IPS-20b (cell line): ENCODE data around the gene B3GNT7.

Experiments used
- H3K27ac ChIP-seq: one replicate; pipeline ENCODE4 v1.5.1; 2013; ENCODE audit warnings: low read length
- H3K27me3 ChIP-seq: 2 replicates; pipeline ENCODE4 v1.6.1; 2013; ENCODE audit warnings: mild to moderate bottlenecking, low read length, inconsistent platforms; ENCODE audit not compliant: insufficient read depth
- H3K36me3 ChIP-seq: 2 replicates; pipeline ENCODE4 v1.6.1; 2013; ENCODE audit warnings: low read depth, mild to moderate bottlenecking, inconsistent platforms, low read length, moderate library complexity; ENCODE audit not compliant: insufficient read depth
- H3K4me1 ChIP-seq: 2 replicates; pipeline ENCODE4 v1.6.1; 2013; ENCODE audit warnings: mild to moderate bottlenecking, control low read depth, inconsistent platforms, low read length, moderate library complexity; ENCODE audit not compliant: insufficient read depth
- H3K4me3 ChIP-seq: 2 replicates; pipeline ENCODE4 v1.5.1; 2013; ENCODE audit warnings: mild to moderate bottlenecking, low read length, inconsistent platforms
- H3K9ac ChIP-seq: 2 replicates; pipeline ENCODE4 v1.6.1; 2013; ENCODE audit warnings: low read depth, mild to moderate bottlenecking, inconsistent platforms, low read length, moderate library complexity
- H3K9me3 ChIP-seq: 2 replicates; pipeline ENCODE4 v1.6.1; 2013; ENCODE audit warnings: mild to moderate bottlenecking, low read depth, low read length, inconsistent platforms; ENCODE audit not compliant: insufficient read depth

The B3GNT7 gene

DNA sequence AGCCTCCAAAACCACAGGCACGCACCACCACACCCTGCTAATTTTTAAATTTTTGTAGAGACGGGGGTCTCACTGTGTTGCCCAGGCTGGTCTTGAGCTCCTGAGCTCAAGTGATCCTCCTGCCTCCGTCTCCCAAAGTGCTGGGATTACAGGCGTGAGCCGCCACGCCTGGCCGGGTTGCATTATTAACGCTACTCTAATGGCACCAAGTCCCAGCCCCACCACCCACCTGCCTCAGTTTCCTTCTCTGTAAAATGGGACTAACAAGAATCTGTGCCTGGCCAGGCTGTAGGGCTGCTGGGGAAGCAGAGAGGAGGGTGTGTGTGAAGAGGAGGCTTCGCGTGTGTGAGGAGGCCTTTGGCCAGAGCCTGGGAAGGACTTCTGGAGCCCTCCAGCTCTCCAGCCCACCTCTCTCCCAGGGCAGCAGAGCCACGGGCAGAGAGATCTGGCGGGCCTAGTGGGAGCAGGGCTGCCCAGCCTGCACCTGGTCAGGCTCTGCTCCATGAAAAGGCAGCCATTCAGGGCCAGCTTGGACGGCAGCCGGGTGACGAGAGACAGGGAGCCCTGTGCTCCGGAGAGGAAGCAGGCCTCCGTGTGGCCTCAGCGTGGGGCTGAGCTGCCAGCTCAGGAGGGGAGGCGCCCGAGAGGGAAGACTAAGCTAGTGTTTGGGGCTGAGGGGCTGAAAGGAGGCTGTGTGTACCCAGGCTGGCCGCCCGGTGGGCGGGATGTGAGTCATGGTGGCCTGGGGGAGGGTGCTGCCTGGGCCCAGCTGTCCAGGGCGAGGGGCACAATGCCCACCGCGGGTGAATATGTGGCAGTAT lies 7.4 kb upstream of the B3GNT7 start:
- Histone ChIP-seq H3K4me1 (peaks cover 4% of the 10 kb centered on the region; the same call in 1 of the 2 replicates), H3K27me3 (no peaks in the 10 kb centered on the region), H3K27ac (no peak overlapping the region), H3K4me3 (no peak overlapping the region), H3K9me3 (peaks cover 5% of the 10 kb centered on the region), H3K9ac (no peak overlapping the region), H3K36me3 (no peaks in the 10 kb centered on the region)

DNA sequence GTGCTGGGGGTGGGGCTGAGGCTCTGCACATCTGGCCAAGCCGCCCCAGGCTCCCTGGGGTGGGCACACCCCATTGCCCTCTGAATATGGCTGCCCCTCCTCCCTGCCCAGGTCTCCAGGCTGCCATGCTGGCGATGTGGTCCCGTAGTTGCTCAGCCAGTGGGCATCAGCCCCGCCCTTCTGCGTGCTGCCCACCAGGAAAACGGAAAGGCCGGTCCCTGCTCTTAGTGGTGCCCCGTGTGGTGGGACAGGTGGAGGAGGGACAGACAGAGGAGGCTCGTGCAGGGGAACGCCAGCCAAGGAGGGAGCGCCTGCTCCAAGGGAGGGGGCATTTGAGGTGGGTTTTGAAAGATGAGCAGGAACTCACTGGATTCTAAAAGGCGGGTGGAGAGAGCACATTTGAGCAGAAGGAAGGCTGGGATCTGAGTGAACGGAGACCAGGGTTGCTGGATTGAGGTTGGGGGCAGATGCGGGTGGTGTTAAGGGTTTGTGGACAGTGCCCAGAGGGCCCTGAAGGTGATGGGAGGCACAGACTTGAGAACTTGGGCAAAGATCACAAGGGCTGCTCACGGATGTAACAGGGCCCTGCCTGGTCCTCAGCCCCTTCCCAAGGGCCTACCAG lies 6.7 kb upstream of the B3GNT7 start:
- Histone ChIP-seq H3K36me3 (no peaks in the 10 kb centered on the region), H3K27ac (no peak overlapping the region), H3K27me3 (no peaks in the 10 kb centered on the region), H3K4me1 (peaks cover 10% of the 10 kb centered on the region; the same call in 1 of the 2 replicates), H3K9me3 (peaks cover 5% of the 10 kb centered on the region), H3K4me3 (no peak overlapping the region), H3K9ac (no peak overlapping the region)

DNA sequence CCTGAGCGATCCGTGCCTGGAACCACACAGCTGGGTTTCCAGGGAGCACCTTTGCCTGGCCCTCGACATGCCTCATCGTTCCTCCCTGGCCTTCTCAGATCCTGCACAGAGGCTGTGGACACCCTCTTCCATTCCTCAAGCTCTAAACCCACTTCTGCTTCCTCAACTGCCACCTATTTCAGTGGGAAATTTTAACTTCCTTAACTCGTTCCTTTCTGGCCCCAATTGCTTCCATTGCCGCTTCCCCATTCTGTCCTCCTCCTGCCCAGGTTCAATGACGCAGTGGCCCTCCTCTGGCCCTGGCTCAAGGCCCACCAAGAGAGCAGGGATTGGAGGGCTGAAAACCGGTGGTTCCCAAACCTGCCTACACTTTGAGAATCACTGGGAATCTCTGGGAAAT lies 4.8 kb upstream of the B3GNT7 start:
- H3K9me3 ChIP-seq: no peaks in the 10 kb centered on the region; the same call in 1 of the 2 replicates
- H3K4me3 ChIP-seq: no peak overlapping the region
- no peak overlapping the region for H3K27ac ChIP-seq
- H3K4me1 ChIP-seq: peaks cover 14% of the 10 kb centered on the region; the same call in 1 of the 2 replicates
- H3K27me3 ChIP-seq: peaks cover 3% of the 10 kb centered on the region; the same call in 1 of the 2 replicates
- no peak overlapping the region for H3K9ac ChIP-seq
- no peaks in the 10 kb centered on the region for H3K36me3 ChIP-seq

DNA sequence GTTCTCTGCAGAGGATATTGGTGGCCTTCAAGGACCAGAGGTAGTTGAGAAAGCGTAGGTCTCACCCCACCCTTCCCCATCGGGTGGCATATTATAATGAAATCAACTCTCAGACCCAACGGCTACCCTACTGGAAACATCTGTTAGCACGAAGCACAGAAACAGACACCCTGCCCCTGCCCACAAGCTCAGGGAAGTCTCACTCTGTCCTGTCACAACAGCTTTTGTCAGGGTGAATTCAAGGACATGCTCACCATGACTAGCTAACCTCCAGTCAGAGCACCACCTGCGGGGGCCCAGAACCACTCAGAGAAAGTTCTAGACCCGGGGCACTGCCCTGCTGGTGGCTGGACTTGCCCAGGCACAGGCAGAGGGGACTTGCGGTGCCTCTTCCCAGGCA lies 3.5 kb upstream of the B3GNT7 start:
- H3K4me3 ChIP-seq: no peak overlapping the region
- H3K27ac ChIP-seq: no peak overlapping the region
- H3K27me3 ChIP-seq: peaks cover 13% of the 10 kb centered on the region
- H3K9me3 ChIP-seq: no peaks in the 10 kb centered on the region
- peaks cover 14% of the 10 kb centered on the region; the same call in 1 of the 2 replicates for H3K4me1 ChIP-seq
- H3K9ac ChIP-seq: no peak overlapping the region; the same call in 1 of the 2 replicates
- no peaks in the 10 kb centered on the region for H3K36me3 ChIP-seq

DNA sequence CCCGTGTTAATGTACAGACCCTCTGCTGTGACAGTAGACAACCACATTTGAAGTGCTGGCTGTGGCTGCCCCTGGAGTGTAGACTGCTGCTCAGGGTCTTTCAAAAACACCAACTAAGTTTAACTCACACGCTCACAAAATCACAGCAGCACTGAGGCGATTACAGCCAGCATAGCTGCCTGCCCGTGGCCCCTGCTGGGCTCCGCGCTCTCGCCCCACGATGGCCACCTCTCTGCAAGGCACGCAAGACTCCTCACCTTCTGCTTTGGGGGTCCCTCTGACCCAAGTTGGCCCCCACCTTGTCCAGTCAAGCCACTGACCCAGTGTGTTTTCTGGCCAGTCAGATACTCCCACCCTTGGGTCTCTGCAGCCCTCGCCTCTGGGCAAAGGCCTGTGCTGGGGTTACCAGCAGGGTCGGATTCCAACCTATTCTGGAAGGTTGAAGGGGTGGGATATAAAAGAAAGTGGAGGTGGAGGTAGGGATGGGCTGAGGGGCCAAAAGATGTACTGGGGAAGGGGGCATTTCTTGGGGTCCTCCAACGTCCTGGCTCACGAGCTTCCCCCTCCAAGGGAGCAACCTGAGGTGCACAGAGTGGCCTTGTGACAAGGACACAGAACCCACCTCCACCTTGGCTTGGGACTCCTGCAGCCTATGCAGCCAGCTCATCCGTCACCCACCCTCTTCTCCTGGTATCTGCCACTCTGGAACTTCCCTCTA lies 2.9 kb upstream of the B3GNT7 start:
- H3K9ac ChIP-seq: no peak overlapping the region; the same call in 1 of the 2 replicates
- peaks cover 14% of the 10 kb centered on the region; the same call in 1 of the 2 replicates for H3K4me1 ChIP-seq
- 0 out of 2 replicates have a peak, but pooled peaks cover 2% of the 10 kb centered on the region for H3K36me3 ChIP-seq
- H3K4me3 ChIP-seq: no peak overlapping the region
- peaks cover 13% of the 10 kb centered on the region for H3K27me3 ChIP-seq
- no peak overlapping the region for H3K27ac ChIP-seq
- H3K9me3 ChIP-seq: no peaks in the 10 kb centered on the region

DNA sequence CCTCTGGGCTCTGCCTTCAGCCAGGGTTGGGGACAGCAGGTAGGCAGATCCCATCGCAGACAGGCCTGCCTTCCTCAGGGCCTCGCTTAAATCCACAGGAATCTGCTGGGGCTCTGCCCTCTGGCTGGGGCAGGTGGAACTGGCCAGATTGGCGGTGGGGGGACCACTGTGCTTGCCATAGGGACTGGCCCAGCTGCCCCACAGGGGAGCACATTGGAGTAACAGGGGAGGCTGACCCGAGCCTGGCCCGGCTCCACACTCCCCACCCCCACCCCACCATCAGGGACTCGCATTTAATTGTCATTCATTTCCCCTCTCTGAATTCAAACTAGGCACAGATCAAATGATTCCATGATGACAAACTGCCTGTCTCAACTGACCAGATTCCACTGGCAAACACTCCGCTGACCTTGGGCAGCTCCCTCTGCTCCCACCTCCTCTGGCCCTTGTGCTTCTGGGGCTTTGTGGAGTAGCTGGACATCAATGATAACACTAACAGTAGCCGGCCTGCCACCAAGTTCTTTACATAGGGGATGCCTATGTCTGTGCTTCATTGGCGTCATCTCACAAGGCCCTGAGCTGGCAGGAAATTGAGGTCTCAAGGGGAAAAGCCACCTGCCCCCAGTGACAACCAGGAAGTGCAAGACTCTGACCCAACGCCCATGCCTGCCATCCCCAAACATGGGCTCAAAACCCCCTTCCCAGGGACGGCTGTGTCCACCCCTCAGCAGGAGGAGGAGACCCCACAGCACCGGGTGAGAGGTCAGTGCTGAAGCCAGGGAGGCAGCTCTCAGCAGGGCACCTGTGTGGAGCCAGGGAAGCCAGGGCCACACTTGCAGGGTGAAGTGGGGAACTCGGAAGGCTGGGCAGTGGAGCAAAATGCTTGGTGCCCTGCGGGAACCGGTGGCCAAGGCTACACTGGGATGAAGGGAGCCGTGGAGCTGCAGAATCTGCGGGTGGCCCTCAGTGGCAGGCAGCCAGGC lies 2.1 kb upstream of the B3GNT7 start:
- Histone ChIP-seq H3K27me3 (peaks cover 13% of the 10 kb centered on the region), H3K4me1 (peaks cover 14% of the 10 kb centered on the region; the same call in 1 of the 2 replicates), H3K36me3 (peaks cover 10% of the 10 kb centered on the region; the same call in 1 of the 2 replicates), H3K9me3 (no peaks in the 10 kb centered on the region), H3K4me3 (no peak overlapping the region), H3K9ac (no peak overlapping the region), H3K27ac (no peak overlapping the region)

DNA sequence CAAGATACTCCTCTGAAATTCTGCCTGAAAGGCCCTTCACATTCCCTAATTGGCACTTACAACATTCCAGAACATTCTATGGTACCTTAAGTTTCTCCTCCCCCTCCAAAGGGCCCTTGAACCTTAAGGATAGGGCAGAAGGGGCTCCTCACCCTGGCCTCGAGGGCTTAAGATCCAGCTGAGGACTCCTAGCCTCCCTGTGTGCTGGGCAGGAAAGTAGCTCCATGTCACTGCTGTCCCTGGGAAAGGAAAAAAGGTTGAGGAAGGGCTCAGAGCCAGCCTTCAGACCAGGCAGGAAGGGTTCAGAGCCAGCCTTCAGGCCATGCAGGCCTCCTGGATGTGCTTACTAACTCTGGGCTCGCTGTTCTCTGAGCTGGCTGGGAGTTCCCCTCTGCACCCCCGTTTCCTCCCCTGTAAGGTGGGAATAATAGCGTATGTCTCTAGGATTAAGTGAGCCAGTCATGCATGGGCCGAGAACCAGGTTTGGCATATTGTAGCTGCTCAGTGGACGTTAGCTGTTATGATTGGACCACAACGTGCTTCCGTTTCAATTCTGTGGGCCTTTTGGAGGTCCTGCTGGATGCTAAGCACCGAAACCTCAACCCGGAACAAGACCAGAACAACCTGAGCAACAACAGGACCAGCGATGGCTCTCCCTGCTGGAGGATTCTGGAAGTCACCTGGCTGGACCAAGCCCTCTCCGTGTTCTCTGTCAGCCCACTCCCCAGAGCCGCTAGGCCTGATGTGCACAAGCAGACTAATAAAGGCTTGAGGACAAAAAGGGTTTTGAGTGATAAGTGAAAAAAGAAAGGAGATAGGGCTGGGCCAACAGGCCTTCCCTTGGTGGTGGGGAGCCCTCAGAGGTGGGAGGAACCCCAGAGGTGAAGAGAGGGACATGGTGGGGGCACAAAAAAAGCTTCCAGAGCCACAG lies 1.0 kb upstream of the B3GNT7 start:
- H3K36me3 ChIP-seq: peaks cover 18% of the 10 kb centered on the region
- H3K27ac ChIP-seq: no peak overlapping the region
- peaks cover 14% of the 10 kb centered on the region; the same call in 1 of the 2 replicates for H3K4me1 ChIP-seq
- peaks cover 13% of the 10 kb centered on the region for H3K27me3 ChIP-seq
- H3K9ac ChIP-seq: 0 out of 2 replicates have a peak overlapping the region, but pooled peaks have one; percentile 16
- H3K9me3 ChIP-seq: no peaks in the 10 kb centered on the region
- peak overlapping the region; percentile 51 for H3K4me3 ChIP-seq

DNA sequence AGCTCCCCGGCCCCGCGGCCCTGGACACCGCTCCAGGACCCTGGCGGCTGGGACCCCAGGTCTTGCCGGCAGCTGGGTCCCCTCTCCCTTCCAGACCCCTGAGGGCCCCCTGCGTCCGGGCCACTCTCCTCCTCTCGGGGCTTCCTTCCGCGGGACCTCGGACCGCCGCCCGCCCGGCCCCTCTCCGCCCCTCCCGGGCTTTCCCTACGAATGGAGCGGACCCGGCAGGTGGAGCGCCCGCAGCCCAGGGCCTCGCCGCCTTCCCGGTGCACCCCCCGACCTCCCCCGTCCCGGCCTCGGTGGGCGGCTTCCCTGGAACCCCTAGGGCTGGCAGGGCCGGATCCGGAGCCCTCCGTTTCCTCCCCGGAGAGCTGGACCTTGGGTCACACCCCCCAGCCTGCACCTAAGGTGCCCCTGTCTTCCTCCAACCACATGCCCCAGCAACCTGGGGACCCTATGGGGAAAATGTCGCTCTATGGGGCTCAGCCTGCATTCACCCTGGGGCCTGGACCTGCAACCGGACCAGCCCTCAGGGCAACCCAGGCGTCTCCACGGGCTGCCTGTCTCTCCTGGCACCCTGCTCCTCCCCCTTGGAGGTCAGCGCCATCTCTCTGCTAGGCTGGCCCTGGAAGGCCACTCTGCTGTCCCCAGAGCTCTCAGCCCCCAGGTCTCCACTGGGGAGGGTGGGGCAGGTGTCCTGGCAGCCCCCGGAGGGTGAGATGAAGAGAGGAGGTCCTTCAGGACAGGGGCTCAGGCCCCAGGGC lies 730 bp downstream of the B3GNT7 start:
- peaks cover 13% of the 10 kb centered on the region for H3K27me3 ChIP-seq
- no peaks in the 10 kb centered on the region for H3K9me3 ChIP-seq
- peaks cover 18% of the 10 kb centered on the region for H3K36me3 ChIP-seq
- peaks cover 21% of the 10 kb centered on the region; the same call in 1 of the 2 replicates for H3K4me1 ChIP-seq
- H3K4me3 ChIP-seq: peak overlapping the region; percentile 71
- H3K27ac ChIP-seq: no peak overlapping the region
- peak overlapping the region; percentile 63 for H3K9ac ChIP-seq

DNA sequence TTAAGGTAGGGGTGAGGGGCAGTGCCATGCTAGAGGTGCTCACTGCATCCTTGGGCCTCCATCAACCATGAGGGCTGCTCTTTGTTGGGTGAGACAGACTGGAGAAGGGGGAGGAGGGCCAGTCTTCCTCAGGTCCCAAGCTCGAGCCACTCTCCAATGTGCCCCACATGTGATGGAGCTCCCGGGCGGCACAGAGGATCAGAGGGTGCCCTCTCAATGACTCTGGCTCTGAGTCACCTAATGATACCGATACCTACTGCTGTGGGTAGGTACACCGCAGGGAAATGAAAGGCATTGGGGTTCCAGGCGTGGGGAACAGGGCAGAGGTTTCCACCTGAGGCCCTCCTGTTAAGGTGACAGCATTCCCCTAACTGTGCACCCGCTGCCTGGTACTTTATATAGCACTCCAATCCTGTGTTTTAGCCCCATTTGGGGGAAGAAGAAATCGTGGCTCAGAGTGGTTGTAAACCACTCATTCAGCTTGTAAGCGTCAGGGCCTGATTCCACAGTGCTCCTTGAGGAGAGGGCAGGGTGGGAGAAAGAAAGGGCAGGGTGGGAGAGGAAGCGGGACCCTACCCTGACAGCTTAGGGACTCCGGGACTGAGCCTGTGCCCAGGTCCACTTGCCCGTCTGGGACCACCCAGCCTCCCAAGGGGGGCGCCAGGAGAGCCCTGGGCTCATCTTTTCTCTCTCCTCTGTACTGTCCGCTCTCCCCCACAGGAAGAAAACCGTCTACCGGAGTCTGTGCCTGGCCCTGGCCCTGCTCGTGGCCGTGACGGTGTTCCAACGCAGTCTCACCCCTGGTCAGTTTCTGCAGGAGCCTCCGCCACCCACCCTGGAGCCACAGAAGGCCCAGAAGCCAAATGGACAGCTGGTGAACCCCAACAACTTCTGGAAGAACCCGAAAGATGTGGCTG lies 1.8 kb downstream of the B3GNT7 start:
- Histone ChIP-seq H3K4me3 (peak overlapping the region; percentile 71; the same call in 1 of the 2 replicates), H3K27me3 (peaks cover 13% of the 10 kb centered on the region), H3K9me3 (no peaks in the 10 kb centered on the region), H3K27ac (no peak overlapping the region), H3K9ac (peak overlapping the region; percentile 37; the same call in 1 of the 2 replicates), H3K4me1 (peaks cover 21% of the 10 kb centered on the region; the same call in 1 of the 2 replicates), H3K36me3 (peaks cover 18% of the 10 kb centered on the region)
